Cortex of kidney (tissue), 1 donor: ENCODE results near the gene PDE1A.

Source experiments
- DNase-seq: peaks from one replicate; lab custom pipeline; 2025; lab: John Stamatoyannopoulos, UW

Gene PDE1A

DNA sequence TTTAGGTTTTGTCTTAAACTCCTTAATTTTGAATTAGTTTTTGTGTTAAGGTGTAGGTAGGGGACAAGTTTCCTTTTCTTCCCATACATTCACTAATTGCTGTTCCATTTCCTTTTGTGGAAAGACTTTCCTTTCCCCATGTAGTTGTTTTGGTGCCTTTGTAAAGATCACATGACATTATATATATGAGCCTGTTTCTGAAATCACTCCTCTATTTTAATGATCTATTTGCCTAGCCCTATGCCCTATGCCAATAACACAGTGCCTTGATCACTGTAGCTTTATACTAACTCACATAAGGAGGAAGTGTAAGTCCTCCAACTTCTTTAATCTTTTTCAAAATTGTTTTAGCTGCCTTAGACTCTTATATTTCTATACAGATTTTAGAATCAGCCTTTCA lies 229.3 kb downstream of the PDE1A start:
- no peak for DNase-seq

DNA sequence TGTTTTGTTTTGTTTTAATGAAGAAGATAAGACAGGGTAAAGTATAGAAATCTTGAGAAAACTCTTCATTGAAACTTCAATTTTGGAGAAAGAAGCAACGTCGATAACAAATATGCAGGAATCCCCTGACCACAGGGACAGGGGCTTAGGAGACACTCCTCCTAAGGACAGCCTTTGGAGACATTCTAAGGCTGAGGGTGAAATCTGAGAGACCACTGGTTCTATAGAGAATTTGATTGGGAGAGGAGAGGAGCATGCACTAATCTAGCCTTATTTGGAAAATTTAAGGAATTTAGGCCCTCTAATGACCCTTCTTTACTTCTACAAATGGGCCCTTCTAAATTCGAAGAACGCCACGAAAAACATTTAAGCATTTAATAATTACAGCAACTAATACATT lies 233.5 kb downstream of the PDE1A start:
- DNase-seq, result no peak

DNA sequence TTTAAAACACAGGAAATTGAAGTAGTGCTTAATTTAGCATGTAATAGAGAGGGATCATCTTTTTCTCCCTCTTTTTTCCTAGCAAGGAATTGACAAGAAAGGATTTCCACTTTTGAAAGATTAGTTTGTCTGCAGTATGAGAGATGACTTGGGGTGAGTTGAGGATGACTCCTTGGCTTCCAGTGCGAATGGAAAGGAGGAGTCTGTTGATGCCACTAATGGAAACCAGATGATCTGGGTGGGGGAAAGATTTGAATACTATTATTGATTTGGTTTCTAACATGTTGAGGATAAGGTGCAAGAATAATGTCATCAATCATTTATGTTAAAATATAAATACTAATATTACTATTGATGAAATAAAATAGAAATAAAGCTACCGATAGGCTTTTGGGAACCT lies 235.8 kb downstream of the PDE1A start:
- no peak for DNase-seq

DNA sequence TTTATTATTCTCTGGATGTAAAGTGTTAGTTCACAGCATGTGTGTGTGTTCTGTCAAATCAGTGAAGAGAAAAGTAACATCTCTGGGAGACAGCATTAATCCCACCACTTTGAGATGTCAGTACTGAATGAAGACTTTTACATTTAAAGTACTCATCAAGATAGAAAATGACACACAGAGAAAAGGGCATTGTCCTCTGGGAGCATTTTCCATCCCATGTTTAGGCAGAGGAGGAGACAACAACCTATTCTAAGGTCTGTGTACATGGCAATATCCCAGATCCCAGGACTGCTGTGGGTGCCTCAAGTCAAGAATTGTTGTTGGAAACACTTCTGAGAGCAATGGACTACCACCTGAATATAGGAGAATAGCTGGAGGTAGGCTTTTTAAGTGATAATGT lies 239.7 kb downstream of the PDE1A start:
- no peak for DNase-seq

DNA sequence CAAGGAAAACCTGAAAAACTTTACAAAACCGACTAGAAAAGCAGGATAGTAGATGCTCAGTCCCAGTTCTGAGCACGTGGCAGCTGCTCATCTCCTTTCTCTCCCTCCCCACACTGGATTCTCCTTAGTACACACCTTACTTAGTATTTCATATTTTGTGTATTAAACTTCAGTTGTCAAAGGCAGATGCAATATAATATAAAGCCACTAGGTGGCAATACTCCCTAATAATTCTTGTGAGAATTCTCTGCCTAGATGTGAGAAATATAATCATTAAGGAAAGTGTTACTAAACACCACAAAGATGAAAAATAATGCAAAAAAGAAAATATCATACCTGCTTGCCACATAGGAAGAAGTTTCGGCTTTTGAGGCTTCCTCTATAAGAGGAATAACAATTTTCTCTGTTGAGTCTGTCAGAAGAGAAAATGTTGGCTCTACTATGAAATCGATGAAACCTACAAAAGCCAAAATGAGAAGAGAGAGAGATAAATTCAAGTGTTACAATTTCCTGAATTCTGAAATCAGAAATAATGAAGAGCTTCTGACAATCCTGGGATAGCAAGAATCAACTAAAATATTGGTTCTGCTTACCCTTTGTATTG lies 240.6 kb downstream of the PDE1A start:
- no peak for DNase-seq

DNA sequence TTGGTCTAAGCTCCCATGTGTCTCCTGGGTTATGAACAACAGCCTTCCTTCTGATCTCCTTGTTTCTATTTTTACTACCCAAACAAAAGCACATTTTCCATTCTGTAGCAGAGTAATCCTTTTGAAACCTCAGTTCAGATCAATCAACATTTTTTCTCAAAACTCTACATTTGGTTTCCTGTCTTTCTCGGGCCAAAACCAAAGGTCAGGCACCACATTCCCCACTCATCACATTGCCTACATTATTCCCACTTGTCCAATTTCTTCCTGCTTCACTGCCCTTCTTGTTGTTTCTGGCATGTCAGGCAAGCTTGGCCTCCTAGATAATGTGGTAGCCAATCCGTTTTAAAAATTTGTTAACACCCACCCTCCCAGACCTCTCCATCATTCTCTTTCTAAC lies 244.4 kb downstream of the PDE1A start:
- DNase-seq, result no peak

DNA sequence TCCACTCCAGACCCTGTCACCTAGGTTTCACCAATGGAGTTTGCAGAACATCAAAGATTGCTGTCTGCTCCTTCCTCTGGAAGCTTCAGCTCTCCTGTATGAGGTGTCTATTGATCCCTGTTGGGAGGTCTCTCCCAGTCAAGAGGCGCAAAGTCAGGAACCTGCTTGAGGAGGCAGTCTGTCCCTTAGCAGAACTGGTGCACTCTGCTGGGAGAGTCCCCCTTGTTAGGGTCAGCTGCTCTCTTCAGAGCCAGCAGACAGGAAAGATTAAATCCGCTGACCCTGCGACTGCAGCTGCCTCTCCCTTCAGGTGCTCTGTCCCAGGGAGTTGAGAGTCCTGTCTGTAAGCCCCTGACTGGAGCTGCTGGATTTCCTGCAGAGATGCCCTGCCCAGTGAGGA lies 245.5 kb downstream of the PDE1A start:
- no peak for DNase-seq

DNA sequence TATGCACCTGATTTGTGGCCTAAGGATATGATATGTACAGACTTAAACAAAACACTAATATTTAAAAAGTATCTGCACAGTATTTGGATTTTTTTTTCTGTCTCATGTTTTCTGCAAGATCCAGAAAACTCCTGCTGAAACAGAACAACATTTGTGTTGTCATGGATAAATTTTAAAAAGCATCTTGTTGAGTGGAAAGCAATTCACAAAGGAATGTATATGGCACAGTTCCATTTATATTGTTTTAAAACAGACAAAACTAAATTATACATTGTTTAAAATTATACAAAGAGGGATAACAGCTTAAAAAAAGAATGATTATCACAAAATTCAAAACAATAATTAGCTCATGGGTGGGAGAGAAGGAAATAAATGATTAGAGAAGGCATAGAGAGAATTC lies 247.7 kb downstream of the PDE1A start:
- no peak for DNase-seq

DNA sequence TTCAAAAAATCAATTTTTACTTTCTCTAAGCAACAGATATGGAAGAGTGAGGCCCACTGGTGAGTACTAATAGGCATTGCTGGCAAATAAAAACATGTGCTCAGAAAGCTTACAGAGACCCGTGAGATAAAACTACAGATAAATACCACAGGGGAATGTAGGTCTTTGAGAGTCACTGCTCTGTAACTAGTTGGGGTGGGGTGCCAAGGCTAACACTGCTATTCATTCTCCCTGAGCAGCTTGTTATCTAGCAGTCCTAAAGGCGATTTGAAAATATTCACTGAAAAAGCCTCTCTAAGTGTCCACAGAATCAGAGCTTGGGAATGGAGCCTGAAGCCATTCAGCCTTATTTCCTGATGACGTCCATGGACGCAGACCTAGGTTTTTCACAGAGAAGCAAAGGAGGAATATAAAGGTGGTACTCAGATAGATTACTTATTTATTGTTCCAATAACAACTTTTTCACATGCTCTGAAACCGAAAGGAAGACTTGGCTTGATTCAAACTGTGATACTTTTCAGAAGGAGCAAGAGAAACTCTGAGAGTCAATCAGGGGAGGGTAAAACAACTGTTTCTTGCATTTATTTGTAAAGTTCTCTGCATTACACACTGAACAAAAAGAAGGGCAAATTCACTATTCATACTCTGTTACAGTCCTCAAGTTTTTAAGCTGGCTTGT lies 252.8 kb downstream of the PDE1A start:
- no peak for DNase-seq

DNA sequence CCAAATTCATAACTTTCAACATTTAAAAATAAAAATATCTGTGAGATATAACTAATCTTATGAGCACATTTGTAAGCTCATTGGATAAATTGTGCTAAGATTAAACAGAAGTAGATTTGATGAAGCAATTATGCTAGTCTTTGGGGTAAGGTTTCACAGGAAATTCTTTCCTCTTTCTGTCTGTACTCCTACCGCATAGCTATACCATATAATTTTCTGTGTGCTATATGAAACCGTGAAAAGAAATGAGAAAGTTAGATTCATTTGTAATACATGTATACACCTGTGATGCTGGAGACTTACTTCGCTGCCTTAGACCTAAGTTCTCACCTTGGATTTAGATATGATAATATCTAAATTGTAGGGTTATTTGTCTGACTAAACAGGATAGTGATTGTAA lies 256.5 kb downstream of the PDE1A start:
- no peak for DNase-seq

DNA sequence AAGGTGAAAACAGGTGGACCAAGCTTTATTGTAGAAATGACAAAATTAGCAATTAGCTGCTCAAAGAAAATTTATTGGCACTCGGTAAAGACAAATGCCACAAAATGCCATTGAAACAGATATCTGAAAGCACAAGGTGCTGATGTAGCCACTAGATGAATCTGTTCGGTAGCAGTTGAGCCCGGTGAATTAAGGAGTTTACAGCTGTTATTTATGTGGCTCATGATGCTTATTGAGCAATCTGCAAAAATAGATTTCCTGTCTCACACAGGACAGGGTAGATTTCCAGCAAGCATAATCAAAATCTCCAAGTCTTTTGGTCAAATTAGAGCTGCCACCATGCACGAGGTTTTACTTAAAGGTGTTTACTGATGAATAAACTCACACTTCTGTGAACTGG lies 259.0 kb downstream of the PDE1A start:
- DNase-seq, result no peak

DNA sequence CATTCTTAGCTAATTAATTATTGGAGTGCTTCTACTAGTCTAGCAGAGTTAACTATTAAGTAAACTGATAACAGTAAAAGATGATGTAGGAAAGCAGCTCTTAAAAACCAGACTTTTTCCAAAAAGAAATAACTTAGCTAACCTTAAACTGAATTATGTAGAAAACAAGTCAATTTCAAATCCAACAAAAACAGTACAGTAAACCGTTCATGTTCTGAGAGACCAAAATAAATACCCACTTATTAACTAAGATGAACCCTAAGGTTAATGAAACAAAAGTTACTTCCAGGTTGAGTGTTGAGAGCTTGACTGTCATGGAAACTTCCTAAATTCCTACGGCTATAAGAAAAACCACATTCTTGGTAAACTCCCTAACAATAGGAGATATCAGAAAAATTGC lies 260.0 kb downstream of the PDE1A start:
- no peak for DNase-seq

DNA sequence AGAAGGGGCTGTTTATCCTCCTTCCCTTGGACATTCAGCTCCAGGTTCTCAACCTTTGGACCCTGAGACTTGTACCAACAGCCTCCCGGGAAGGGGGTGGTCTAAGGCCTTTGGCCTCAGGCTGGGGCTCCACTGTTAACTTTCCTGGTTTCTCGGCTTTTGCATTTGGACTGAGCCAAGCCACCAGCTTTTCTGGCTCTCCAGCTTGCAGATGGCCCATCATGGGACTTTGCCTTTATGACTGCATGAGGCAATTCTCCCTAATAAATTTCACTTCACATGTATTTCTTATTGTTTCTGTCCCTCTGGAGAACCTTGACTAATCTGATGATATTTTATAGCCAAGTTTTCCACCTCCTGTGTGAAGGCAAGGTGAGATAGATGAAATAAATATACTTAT lies 260.4 kb downstream of the PDE1A start:
- DNase-seq, result no peak

DNA sequence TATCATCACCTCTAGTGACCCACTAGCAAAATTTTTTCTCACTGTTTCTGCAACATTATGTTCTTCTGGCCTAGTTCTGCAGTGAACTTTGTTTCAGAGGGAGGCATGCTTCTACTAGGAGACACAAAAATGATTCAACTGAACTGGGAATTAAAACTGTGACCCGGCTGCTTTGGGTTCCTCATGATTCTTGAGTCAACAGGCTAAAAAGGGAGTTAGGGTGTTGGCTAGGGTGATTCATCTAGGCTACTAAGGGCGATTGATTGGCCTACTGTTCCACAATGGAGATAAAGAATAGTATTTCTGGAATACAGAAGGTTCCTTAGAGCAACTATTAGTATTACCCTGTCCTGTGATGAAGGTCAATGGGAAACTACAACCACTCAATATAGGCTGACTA lies 261.6 kb downstream of the PDE1A start:
- DNase-seq, result no peak

DNA sequence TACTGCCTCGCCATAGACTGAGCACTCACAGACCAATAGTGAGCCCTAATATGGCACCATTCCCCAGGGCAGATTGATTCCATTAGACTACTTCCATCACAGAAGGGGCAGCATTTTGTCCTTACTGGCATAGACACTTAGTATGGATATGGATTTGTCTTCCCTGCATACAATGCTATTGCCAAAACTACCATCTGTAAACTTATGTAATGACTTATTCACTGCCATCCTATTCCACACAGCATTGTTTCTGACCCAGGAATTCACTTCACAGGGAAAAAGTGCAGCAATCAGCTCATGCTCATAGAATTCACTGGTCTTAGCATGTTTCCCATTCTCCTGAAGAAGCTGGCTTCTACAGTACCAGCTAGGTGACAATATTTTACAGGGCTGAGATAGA lies 262.1 kb downstream of the PDE1A start:
- DNase-seq, result no peak

DNA sequence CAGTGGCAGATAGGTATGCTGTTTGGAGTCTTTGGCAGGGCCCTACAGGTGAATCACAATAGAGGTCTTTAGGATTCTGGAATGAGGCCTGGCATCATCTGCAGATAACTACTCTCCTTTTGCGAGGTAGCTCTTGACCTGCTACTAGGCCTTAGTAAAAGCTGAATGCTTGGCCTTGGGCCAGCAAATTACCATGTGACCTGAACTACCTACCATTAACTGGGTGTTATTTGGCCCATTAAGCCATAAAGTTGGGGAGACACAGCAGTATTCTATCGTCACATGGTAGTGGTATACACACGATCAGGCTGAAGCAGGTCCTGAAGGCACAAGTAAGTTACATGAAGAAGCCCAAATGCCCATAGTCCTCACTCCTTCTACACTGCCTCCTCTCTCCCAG lies 263.0 kb downstream of the PDE1A start:
- DNase-seq, result no peak

DNA sequence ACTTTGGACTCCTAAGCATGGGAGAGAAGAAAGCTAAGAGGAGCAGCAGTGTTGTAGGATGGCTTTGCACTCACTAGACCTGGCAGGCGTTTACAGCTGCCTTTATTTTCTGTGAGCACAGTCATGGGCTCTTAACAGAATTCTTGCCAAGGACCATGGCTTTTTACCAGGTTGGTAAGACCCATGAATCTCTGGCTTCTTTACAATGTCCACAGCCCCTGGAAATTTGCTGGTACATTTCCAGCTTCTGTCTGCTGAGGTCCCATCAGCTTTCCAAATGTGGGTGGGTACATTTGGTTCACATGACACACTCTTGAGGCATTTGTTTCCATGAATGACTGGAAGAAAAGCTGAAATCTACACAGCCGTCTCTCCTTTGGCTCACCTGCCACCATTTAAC lies 278.5 kb downstream of the PDE1A start:
- no peak for DNase-seq

DNA sequence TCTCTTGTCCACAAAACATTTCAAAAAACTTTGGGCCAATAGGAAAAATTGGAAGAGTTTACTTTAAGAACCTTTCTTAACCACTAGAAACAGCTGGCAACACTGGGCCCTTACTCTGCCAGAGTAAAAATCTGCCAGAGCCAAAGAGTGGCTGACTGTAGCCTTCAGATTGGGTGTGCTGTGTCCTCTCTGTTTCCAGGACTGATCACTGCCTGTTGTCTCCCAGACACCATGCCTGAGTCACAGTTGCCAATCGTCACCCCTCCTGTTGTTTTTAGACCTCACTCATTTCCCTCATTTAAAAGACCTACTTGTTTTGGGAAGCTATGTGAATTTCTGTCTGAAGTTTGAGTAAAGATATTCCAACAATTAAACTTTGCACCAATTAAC lies 282.1 kb downstream of the PDE1A start:
- DNase-seq, result no peak

DNA sequence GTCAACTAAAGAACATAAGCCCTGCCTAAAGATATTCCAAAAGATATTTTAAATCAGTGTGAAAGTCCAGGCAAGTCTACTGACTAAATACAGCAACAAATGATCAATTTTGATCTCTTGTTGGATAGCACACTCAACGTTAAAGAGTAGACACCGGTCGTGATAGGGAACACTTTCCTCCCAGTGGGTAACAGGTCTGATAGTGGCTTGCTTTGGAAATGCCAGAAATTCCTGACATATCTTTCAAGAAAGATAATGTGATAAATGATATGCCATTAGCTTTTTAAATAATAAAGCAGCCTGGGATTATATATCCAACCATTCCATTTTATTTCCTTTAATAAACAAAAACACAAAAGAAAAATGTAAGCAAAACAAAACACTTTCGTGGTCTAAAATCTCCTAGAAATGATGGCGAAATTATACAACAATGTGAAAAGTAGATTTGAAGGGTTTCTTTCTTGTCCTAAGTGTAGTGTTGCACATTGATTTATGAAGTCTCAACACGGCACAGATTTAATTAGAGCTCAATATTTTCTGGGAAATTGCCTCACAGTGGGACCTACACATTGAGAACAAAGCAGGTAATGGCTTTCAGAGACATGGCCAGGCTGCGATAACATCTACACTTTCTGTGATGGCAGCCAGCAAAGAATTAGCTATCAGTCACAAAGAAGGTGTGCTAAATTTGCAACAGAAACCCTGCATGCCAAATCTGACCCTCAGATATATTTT lies 282.6 kb downstream of the PDE1A start:
- no peak for DNase-seq

DNA sequence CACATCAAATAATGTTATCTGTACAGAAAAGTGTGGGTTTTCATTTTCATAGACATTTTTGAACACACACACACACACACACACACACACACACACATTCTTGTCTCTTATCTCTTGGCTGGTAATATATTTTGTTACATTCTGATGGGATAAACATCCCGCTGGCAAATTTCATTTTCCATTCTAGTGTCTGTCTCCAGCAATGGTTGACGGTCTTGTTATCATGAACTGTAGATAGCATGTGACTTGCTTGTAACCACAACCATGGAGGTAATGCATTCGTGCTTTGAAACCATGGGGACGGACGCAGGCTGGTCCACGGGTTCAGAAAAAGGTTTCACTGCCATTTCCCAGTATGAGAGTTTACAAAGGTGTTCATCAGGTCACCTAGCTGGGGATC lies 284.8 kb downstream of the PDE1A start:
- DNase-seq, result no peak

DNA sequence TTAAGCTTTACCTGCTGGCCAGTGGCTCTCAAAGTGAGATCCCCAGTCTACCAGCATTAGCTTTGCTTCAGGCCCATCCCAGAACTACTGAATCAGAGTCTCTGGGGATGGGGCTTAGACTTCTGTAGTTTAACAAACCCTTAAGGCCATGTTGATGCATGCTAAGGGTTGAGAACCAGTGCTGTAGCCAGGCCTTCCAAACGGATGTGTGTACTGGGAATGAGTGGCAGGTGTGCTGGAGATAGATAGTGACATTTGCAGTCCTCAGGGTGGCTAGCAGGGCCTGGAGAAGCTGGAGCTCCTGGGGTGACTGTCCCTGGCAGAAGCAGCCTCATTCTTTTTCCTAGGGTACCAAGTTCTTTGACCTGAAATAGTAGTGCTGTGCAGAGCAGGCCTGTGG lies 292.6 kb downstream of the PDE1A start:
- DNase-seq, result no peak

DNA sequence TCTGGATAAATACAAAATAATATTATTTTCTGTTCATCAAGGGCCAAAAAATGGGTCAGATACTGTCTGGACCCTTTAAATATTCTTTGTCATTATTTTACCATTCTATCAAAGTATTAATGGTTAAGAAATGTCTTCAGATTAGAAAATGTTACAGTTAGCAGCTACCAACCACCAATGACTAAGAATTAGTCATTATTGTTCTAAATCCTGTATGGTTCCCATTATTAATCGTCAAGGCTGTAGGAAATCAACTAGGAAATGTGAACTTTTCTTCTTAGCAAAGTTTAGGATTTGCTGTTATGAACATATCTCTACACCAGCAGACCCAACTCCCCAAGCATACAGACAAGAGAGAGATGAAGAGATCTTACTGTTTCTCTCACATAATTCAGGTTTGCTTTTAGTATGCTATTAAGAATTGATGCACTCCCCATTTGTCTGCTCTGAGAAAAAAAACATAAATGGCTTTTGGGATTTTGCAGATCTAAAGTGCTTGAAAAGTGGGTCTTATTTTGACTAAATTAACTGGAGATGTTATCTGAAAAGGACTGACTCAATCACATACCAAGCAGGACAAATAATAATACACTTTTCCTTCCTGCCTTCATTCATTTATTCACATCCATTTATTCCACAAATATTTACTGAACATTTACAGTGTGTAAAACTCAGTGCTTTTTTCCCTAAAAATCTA lies 293.5 kb downstream of the PDE1A start:
- DNase-seq, result no peak

DNA sequence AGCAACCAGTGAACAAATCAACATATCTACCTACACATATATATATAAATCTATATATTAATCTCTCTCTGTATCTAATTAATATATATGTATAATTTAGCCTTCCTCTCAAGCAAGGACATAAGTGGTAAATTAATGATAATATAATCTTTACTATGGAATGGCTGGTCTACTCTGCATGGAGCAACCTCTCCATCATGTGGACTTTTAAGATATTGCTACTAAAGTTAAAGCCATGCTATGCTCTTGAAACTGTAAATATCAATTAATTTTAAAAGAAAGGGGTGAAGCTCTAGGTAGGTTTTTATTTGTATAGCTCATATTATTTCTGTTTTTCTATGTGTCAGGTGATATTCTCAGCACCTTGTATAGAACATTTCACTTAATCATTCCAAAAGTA lies 294.2 kb downstream of the PDE1A start:
- DNase-seq, result no peak
